ENCODE data around the gene TUSC2. TPM values are rescaled to one million over a fixed set of nuclear protein-coding genes. Genes with fewer than 3 reads are reported as not detected.

The TUSC2 gene
- total and polyA plus RNA-seq, 3 donors from 2014 or later, result 32.7 to 44.5 (median 43.4) TPM

- DNase-seq, result no peak
- Histone ChIP-seq H3K27ac (no peak overlapping the region), H3K9me3 (no peaks in the 10 kb centered on the region), H3K36me3 (ENCODE audit: low read depth, missing control alignments) (no peaks in the 10 kb centered on the region), H3K4me3 (no peak overlapping the region), H3K27me3 (no peaks in the 10 kb centered on the region), H3K4me1 (peaks cover 52% of the 10 kb centered on the region)
- no peak for TF ChIP-seq CTCF (IDR thresholded peaks at IDR 0.05)
- no peak for TF ChIP-seq POLR2A (IDR thresholded peaks at IDR 0.05)
- WGBS, 2 donors, result 83 to 90% methylated on average over 16 of the region's 16 CpGs
- intact Hi-C loops (cut with DNase I; ENCODE audit: low total_unique reads), result no loop called here
Measured at GRCh38 chr3:50319181-50319893, 8.7 kb downstream of the TUSC2 start.

GRCh38 chr3:50318615-50319014 lies 9.4 kb downstream of the TUSC2 start:
- DNase-seq, result no peak
- Histone ChIP-seq H3K4me1 (peaks cover 45% of the 10 kb centered on the region), H3K4me3 (no peak overlapping the region), H3K27me3 (no peaks in the 10 kb centered on the region), H3K36me3 (ENCODE audit: low read depth, missing control alignments) (no peaks in the 10 kb centered on the region), H3K27ac (no peak overlapping the region), H3K9me3 (no peaks in the 10 kb centered on the region)
- TF ChIP-seq CTCF (IDR thresholded peaks at IDR 0.05) (no peak), POLR2A (IDR thresholded peaks at IDR 0.05) (no peak)
- 75 to 84% methylated on average over 6 to 10 of the region's 10 CpGs for WGBS, 2 donors
- intact Hi-C loops (cut with DNase I; ENCODE audit: low total_unique reads), result no loop called here

GRCh38 chr3:50318163-50318562 lies 9.9 kb downstream of the TUSC2 start:
- no peak for TF ChIP-seq CTCF (IDR thresholded peaks at IDR 0.05)
- Histone ChIP-seq H3K4me3 (no peak overlapping the region), H3K27me3 (no peaks in the 10 kb centered on the region), H3K27ac (no peak overlapping the region), H3K4me1 (peaks cover 42% of the 10 kb centered on the region), H3K36me3 (ENCODE audit: low read depth, missing control alignments) (no peaks in the 10 kb centered on the region), H3K9me3 (no peaks in the 10 kb centered on the region)
- intact Hi-C loops (cut with DNase I; ENCODE audit: low total_unique reads), result no loop called here
- 84 to 91% methylated on average over 3 to 11 of the region's 11 CpGs for WGBS, 2 donors
- no peak for DNase-seq

GRCh38 chr3:50317300-50317699 lies 10.7 kb downstream of the TUSC2 start:
- Histone ChIP-seq H3K4me3 (no peak overlapping the region), H3K9me3 (no peaks in the 10 kb centered on the region), H3K4me1 (peaks cover 33% of the 10 kb centered on the region), H3K27ac (no peak overlapping the region), H3K27me3 (no peaks in the 10 kb centered on the region), H3K36me3 (ENCODE audit: low read depth, missing control alignments) (no peaks in the 10 kb centered on the region)
- DNase-seq, result no peak
- no peak for TF ChIP-seq CTCF (IDR thresholded peaks at IDR 0.05)
- TF ChIP-seq POLR2A (IDR thresholded peaks at IDR 0.05), result no peak
- intact Hi-C loops (cut with DNase I; ENCODE audit: low total_unique reads), result no loop called here
- 57 to 84% methylated on average over 3 to 6 of the region's 6 CpGs for WGBS, 2 donors

- H3K27ac ChIP-seq, result no peak overlapping the region
- TF ChIP-seq CTCF (IDR thresholded peaks at IDR 0.05), result no peak
- TF ChIP-seq POLR2A (IDR thresholded peaks at IDR 0.05), result no peak
- H3K27me3 ChIP-seq, result no peaks in the 10 kb centered on the region
- H3K9me3 ChIP-seq, result no peaks in the 10 kb centered on the region
- no peaks in the 10 kb centered on the region for H3K36me3 ChIP-seq (ENCODE audit: low read depth, missing control alignments)
- WGBS, 2 donors, result 60 to 76% methylated on average over 7 to 9 of the region's 9 CpGs
- peaks cover 28% of the 10 kb centered on the region for H3K4me1 ChIP-seq
- intact Hi-C loops (cut with DNase I; ENCODE audit: low total_unique reads), result no loop called here
- DNase-seq, result no peak
- H3K4me3 ChIP-seq, result no peak overlapping the region
Measured at GRCh38 chr3:50316657-50317242, 11.3 kb downstream of the TUSC2 start.

Data from testis (tissue), 3 donors.